Tibial nerve (tissue), 4 donors: ENCODE results near the gene PCDHA2. TPM values are rescaled to one million over a fixed set of nuclear protein-coding genes. Genes with fewer than 3 reads are reported as not detected.
A peak's percentile ranks its signal among the peaks of the same experiment; 100 is the strongest.
"Not testable (repeated sequence)": the region's sequence is repeated elsewhere in the genome, so short reads cannot be mapped to it uniquely, and the experiment has no call there.

Source experiments
- DNase-seq, 2 donors: peaks; one replicate each; pipeline ENCODE4 v3.0.0-alpha.2; 2019; ENCODE audit warnings: low spot score in 2 of 2
- H3K27ac ChIP-seq, 4 donors: fragments of 200-600 bp; sonication (generic) in 3 of 4; one replicate each; pipeline ENCODE4 v1.5.1; 2017 to 2019; ENCODE audit warnings: mild to moderate bottlenecking in 1 of 4
- H3K27me3 ChIP-seq, 2 donors: fragments of 200-600 bp; sonication (generic) in 1 of 2; one replicate each; pipeline versions ENCODE4 v1.5.1 to v1.6.0; 2017 to 2019
- H3K36me3 ChIP-seq, 3 donors: fragments of 200-600 bp; sonication (generic); one replicate each; pipeline ENCODE4 v1.5.1; 2018 to 2019
- H3K4me1 ChIP-seq, 4 donors: fragments of 200-600 bp; sonication (generic) in 3 of 4; one replicate each; pipeline ENCODE4 v1.5.1; 2017 to 2019
- H3K4me3 ChIP-seq, 4 donors: fragments of 200-600 bp; sonication (generic) in 3 of 4; one replicate each; pipeline ENCODE4 v1.5.1; 2017 to 2019; ENCODE audit warnings: mild to moderate bottlenecking in 1 of 4, moderate library complexity in 1 of 4
- H3K9me3 ChIP-seq, 4 donors: fragments of 200-600 bp; sonication (generic) in 3 of 4; one replicate each; pipeline ENCODE4 v1.5.1; 2017 to 2019
- CTCF ChIP-seq, 5 experiments: fragments of 200-600 bp in 3 of 5; fragments of 450-650 bp in 2 of 5; sonication (generic) in 3 of 5; IDR thresholded peaks; one replicate each; pipeline ENCODE4 v1.5.1; 2016 to 2019; ENCODE audit warnings: antibody characterized with exemption in 5 of 5, mild to moderate bottlenecking in 3 of 5, moderate library complexity in 2 of 5
- EP300 ChIP-seq, 2 donors: sonication (generic); formaldehyde crosslinking; IDR thresholded peaks; one replicate each; pipeline ENCODE4 v1.6.1; 2017; ENCODE audit warnings: antibody characterized with exemption in 2 of 2, mild to moderate bottlenecking in 1 of 2
- POLR2A ChIP-seq, 2 donors: fragments of 450-650 bp; IDR thresholded peaks; one replicate each; pipeline ENCODE4 v1.6.1; 2017; ENCODE audit warnings: antibody characterized with exemption in 2 of 2, mild to moderate bottlenecking in 2 of 2, moderate library complexity in 2 of 2
- WGBS, 2 donors: methylation state at CpG; one replicate each; pipeline ENCODE4 v1.1.5; 2018; 5-methylcytosine and 5-hydroxymethylcytosine counted together
- total RNA-seq, 4 donors: library from RNA; depleted of rRNA; stranded (reverse); fragments of >200 nt; gene quantifications; one replicate each; pipeline ENCODE4 v1.1.0, GENCODE V29; 2016

Gene PCDHA2
- total RNA-seq, 4 donors from 2014 or later = 0.21 TPM; not detected in 3

GRCh38 chr5:140785905-140786686 is 8.6 kb upstream of the PCDHA2 start, which contains the start of gene PCDHA1:
Gene PCDHA1, plus strand, starts transcription at chr5:140786140.
- H3K9me3 ChIP-seq = peaks cover 0 to 84% (median 15%) of the 10 kb centered on the region in 4 donors
- WGBS, 2 donors = 21 to 31% methylated on average over 25 to 29 of the region's 29 CpGs

GRCh38 chr5:140787422-140787821 is 7.2 kb upstream of the PCDHA2 start:
- WGBS, 2 donors = 33 to 46% methylated on average over 19 to 22 of the region's 44 CpGs
- not testable (repeated sequence) for H3K36me3 ChIP-seq, H3K4me3 ChIP-seq, H3K27me3 ChIP-seq, H3K4me1 ChIP-seq, H3K27ac ChIP-seq, DNase-seq
- peaks cover 0 to 84% (median 15%) of the 10 kb centered on the region in 4 donors for H3K9me3 ChIP-seq

More at GRCh38 chr5:140785905-140786686, 8.6 kb upstream of the PCDHA2 start, which contains the start of gene PCDHA1:
- DNase-seq = no peak
- H3K4me1 ChIP-seq = no peaks in the 10 kb centered on the region
- H3K4me3 ChIP-seq = no peak within 1 kb of the TSS
- TF ChIP-seq EP300 (IDR thresholded peaks at IDR 0.05) (no peak), POLR2A (IDR thresholded peaks at IDR 0.05) (no peak), CTCF (IDR thresholded peaks at IDR 0.05) (no peak)
- no peak within 1 kb of the TSS for H3K27ac ChIP-seq
- no peaks in the 10 kb centered on the region for H3K36me3 ChIP-seq
- no peaks in the 10 kb centered on the region for H3K27me3 ChIP-seq

- not testable (repeated sequence) for H3K4me3 ChIP-seq, H3K27me3 ChIP-seq, H3K4me1 ChIP-seq, H3K27ac ChIP-seq, DNase-seq, H3K36me3 ChIP-seq
- H3K9me3 ChIP-seq = peaks cover 0 to 78% (median 13%) of the 10 kb centered on the region in 4 donors
- 28 to 58% methylated on average over 23 to 48 of the region's 70 CpGs for WGBS, 2 donors
Measured at GRCh38 chr5:140787849-140788504, 6.7 kb upstream of the PCDHA2 start.

- Histone ChIP-seq H3K9me3 (peaks cover 0 to 85% (median 14%) of the 10 kb centered on the region in 4 donors), H3K4me3 (no peak overlapping the region)
Measured at GRCh38 chr5:140791089-140791488, 3.6 kb upstream of the PCDHA2 start.

GRCh38 chr5:140795259-140795641 is 598 bp downstream of the PCDHA2 start:
- no peaks in the 10 kb centered on the region for H3K4me1 ChIP-seq
- H3K27me3 ChIP-seq = no peaks in the 10 kb centered on the region
- no peak overlapping the region for H3K27ac ChIP-seq
- H3K4me3 ChIP-seq = peak overlapping the region in 1 of 4 donors; percentile 31
- 16 to 31% methylated on average over 13 to 15 of the region's 15 CpGs for WGBS, 2 donors
- H3K9me3 ChIP-seq = peaks cover 0 to 57% (median 12%) of the 10 kb centered on the region in 4 donors
- DNase-seq = no peak
- no peak for TF ChIP-seq POLR2A (IDR thresholded peaks at IDR 0.05)
- TF ChIP-seq EP300 (IDR thresholded peaks at IDR 0.05) = no peak
- no peak for TF ChIP-seq CTCF (IDR thresholded peaks at IDR 0.05)
- no peaks in the 10 kb centered on the region for H3K36me3 ChIP-seq

More at GRCh38 chr5:140791089-140791488, 3.6 kb upstream of the PCDHA2 start:
- WGBS, 2 donors = 38 to 48% methylated on average over 2 of the region's 2 CpGs
- no peak for TF ChIP-seq EP300 (IDR thresholded peaks at IDR 0.05)
- no peak for TF ChIP-seq CTCF (IDR thresholded peaks at IDR 0.05)
- TF ChIP-seq POLR2A (IDR thresholded peaks at IDR 0.05) = no peak
- Histone ChIP-seq H3K27ac (no peak overlapping the region), H3K36me3 (no peaks in the 10 kb centered on the region), H3K27me3 (no peaks in the 10 kb centered on the region), H3K4me1 (no peaks in the 10 kb centered on the region)
- no peak for DNase-seq

- H3K9me3 ChIP-seq = peaks cover 0 to 60% (median 11%) of the 10 kb centered on the region in 4 donors
- H3K4me1 ChIP-seq, H3K27ac ChIP-seq, H3K27me3 ChIP-seq, H3K36me3 ChIP-seq, DNase-seq, H3K4me3 ChIP-seq: not testable (repeated sequence)
- 62 to 69% methylated on average over 32 to 72 of the region's 72 CpGs for WGBS, 2 donors
Measured at GRCh38 chr5:140796072-140796717, 1.5 kb downstream of the PCDHA2 start.
